Prostate gland (tissue), 2 donors: Measurements from ENCODE around the gene HOXC6.

ENCODE experiments used
- POLR2AphosphoS5 ChIP-seq: sonication (generic); formaldehyde crosslinking; IDR thresholded peaks from one replicate; pipeline ENCODE4 v1.6.1; 2017; ENCODE audit warnings: antibody characterized with exemption
- TF ChIP-seq, protein P1 (sequence below), 4 experiments: fragments of 200-600 bp in 2 of 4; fragments of 450-650 bp in 2 of 4; sonication (generic) in 2 of 4; IDR thresholded peaks; 1 replicate in 3 of 4; 2 replicates in 1 of 4; pipeline ENCODE4 v1.5.1; 2016 to 2019; ENCODE audit warnings: antibody characterized with exemption in 4 of 4, mild to moderate bottlenecking in 2 of 4, moderate library complexity in 2 of 4

DNA sequence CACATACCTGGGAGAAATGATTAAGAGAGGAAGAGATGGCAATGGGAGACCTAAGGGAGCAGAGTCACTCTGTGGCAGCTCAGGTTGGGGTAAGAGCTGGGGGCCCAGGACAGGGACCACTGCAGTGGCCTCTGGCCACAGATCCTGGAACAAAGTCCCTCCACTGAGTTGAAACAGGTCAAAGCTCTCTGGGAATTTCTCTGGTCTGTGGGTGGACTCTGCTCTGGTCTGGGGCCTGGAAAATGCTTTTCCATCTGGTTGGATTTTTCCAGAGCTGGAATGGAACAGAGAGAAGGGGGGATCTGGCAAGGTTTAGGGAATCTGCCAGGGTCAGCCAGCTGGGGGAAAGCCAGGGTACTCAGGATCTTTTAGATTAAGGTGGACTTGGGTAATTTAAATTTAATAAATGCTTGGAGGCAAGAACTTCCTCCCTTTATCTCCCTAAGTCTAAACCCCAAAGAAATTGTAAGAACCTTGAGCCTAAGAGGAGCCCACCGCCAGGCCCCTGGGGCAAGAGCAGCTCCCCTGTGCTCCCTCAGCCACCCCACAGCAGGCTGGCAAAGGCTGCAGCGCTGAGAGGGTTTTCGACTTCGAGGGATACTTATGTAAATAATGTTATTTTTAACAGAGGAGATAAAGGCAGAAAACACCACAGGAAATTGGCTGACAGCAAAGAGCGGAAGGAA, 39.6 kb upstream of the HOXC6 start:
- TF ChIP-seq POLR2AphosphoS5: no peak
- TF ChIP-seq, protein P1, sequence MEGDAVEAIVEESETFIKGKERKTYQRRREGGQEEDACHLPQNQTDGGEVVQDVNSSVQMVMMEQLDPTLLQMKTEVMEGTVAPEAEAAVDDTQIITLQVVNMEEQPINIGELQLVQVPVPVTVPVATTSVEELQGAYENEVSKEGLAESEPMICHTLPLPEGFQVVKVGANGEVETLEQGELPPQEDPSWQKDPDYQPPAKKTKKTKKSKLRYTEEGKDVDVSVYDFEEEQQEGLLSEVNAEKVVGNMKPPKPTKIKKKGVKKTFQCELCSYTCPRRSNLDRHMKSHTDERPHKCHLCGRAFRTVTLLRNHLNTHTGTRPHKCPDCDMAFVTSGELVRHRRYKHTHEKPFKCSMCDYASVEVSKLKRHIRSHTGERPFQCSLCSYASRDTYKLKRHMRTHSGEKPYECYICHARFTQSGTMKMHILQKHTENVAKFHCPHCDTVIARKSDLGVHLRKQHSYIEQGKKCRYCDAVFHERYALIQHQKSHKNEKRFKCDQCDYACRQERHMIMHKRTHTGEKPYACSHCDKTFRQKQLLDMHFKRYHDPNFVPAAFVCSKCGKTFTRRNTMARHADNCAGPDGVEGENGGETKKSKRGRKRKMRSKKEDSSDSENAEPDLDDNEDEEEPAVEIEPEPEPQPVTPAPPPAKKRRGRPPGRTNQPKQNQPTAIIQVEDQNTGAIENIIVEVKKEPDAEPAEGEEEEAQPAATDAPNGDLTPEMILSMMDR (IDR thresholded peaks at IDR 0.05): no peak
